Endothelial cell (in vitro differentiated cells): ENCODE results near the gene MAGI2. TPM values are rescaled to one million over a fixed set of nuclear protein-coding genes. Genes with fewer than 3 reads are reported as not detected.

Source experiments
- DNase-seq: peaks from one replicate; pipeline ENCODE4 v3.0.0; 2021; ENCODE audit warnings: low spot score
- H3K27ac Mint-ChIP-seq: one replicate; pipeline ENCODE4 v1.8.0; 2021; ENCODE audit warnings: mixed read lengths, inconsistent platforms; ENCODE audit not compliant: unreplicated experiment
- H3K27me3 Mint-ChIP-seq: one replicate; pipeline ENCODE4 v1.8.0; 2021; ENCODE audit warnings: mild to moderate bottlenecking, moderate library complexity, mixed read lengths, inconsistent platforms; ENCODE audit not compliant: unreplicated experiment
- H3K36me3 Mint-ChIP-seq: one replicate; pipeline ENCODE4 v1.8.0; 2021; ENCODE audit warnings: mild to moderate bottlenecking, low read depth, mixed read lengths, inconsistent platforms; ENCODE audit not compliant: unreplicated experiment
- H3K4me1 Mint-ChIP-seq: one replicate; pipeline ENCODE4 v1.8.0; 2021; ENCODE audit warnings: mild to moderate bottlenecking, mixed read lengths, inconsistent platforms; ENCODE audit not compliant: unreplicated experiment
- H3K4me3 Mint-ChIP-seq: one replicate; pipeline ENCODE4 v1.8.0; 2021; ENCODE audit warnings: mild to moderate bottlenecking, mixed read lengths, inconsistent platforms; ENCODE audit not compliant: unreplicated experiment
- H3K9me3 Mint-ChIP-seq: one replicate; pipeline ENCODE4 v1.8.0; 2021; ENCODE audit warnings: mixed read lengths, inconsistent platforms; ENCODE audit not compliant: unreplicated experiment
- total RNA-seq: library from RNA; stranded (reverse); fragmentation: NEBNext Ultra II Directional; extraction: Animal tissue kit (Norgen Biotek cat#: 25700); gene quantifications from one replicate; pipeline ENCODE4 v1.2.1, GENCODE V29; 2021; ENCODE audit not compliant: unreplicated experiment
- TF ChIP-seq, protein P1 (sequence below): fragments of 200-600 bp; sonication (generic); IDR thresholded peaks from one replicate; pipeline ENCODE4 v1.5.0; 2021; ENCODE audit warnings: antibody characterized with exemption; ENCODE audit not compliant: unreplicated experiment

MAGI2 gene
- total RNA-seq, 1 donor from 2014 or later, result 6.3 TPM

DNA sequence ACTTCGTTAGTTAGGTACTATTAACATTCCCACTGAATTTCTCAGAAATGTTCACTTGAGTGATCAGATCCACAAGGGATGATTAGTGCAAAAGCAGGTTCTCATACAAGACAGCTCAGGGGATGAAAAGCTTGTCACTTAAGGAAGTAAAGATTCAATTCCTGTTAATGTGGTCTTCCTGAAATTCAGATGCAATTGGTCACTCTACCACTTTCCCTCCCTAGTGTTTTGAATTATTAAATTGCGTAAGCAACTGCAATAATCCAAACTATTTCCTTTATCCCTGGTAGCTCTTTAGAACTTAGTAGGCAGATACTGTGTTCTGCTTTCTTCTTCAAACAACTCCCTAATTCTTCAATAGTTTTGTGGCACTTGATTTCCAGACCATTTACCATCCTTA lies 121.4 kb downstream of the MAGI2 start:
- H3K27me3 Mint-ChIP-seq, result no peaks in the 10 kb centered on the region
- H3K9me3 Mint-ChIP-seq, result no peaks in the 10 kb centered on the region
- no peak overlapping the region for H3K4me3 Mint-ChIP-seq
- TF ChIP-seq, protein P1, sequence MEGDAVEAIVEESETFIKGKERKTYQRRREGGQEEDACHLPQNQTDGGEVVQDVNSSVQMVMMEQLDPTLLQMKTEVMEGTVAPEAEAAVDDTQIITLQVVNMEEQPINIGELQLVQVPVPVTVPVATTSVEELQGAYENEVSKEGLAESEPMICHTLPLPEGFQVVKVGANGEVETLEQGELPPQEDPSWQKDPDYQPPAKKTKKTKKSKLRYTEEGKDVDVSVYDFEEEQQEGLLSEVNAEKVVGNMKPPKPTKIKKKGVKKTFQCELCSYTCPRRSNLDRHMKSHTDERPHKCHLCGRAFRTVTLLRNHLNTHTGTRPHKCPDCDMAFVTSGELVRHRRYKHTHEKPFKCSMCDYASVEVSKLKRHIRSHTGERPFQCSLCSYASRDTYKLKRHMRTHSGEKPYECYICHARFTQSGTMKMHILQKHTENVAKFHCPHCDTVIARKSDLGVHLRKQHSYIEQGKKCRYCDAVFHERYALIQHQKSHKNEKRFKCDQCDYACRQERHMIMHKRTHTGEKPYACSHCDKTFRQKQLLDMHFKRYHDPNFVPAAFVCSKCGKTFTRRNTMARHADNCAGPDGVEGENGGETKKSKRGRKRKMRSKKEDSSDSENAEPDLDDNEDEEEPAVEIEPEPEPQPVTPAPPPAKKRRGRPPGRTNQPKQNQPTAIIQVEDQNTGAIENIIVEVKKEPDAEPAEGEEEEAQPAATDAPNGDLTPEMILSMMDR, result no peak
- H3K4me1 Mint-ChIP-seq, result no peaks in the 10 kb centered on the region
- no peak overlapping the region for H3K27ac Mint-ChIP-seq
- no peaks in the 10 kb centered on the region for H3K36me3 Mint-ChIP-seq
- no peak for DNase-seq

- Mint-ChIP-seq H3K27ac (no peak overlapping the region), H3K4me1 (no peaks in the 10 kb centered on the region), H3K9me3 (no peaks in the 10 kb centered on the region), H3K36me3 (no peaks in the 10 kb centered on the region), H3K27me3 (no peaks in the 10 kb centered on the region), H3K4me3 (no peak overlapping the region)
- no peak for DNase-seq
- TF ChIP-seq, protein P1, result no peak
Measured at GRCh38 chr7:79329464-79329863, 124.0 kb downstream of the MAGI2 start.

- Mint-ChIP-seq H3K4me3 (no peak overlapping the region), H3K27me3 (no peaks in the 10 kb centered on the region), H3K9me3 (no peaks in the 10 kb centered on the region), H3K4me1 (no peaks in the 10 kb centered on the region), H3K27ac (no peak overlapping the region), H3K36me3 (no peaks in the 10 kb centered on the region)
- no peak for DNase-seq
- TF ChIP-seq, protein P1, result peak; percentile 38
Measured at GRCh38 chr7:79320741-79321473, 132.6 kb downstream of the MAGI2 start.

DNA sequence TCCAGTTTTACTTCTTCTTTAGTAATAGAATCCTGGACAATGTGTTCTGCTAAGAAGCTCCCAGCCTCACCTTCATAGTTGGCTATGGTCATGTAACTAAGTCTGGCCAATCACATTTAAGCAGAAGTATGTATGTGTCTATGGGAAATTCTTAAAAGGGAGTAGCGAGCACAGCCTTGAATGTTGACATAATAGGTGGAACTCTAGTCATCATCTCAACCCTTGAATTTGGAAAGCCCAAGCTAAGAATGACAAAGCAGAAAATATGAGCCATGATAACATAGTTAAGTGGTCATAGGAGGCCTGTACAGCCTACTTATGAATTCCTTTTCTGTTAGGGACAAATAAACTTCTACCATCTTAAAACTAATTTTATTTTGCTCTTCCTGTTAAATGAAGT lies 134.1 kb downstream of the MAGI2 start:
- no peak for DNase-seq
- Mint-ChIP-seq H3K36me3 (no peaks in the 10 kb centered on the region), H3K27me3 (peaks cover 2% of the 10 kb centered on the region), H3K9me3 (no peaks in the 10 kb centered on the region), H3K4me3 (no peak overlapping the region), H3K27ac (no peak overlapping the region), H3K4me1 (no peaks in the 10 kb centered on the region)
- TF ChIP-seq, protein P1, result no peak

DNA sequence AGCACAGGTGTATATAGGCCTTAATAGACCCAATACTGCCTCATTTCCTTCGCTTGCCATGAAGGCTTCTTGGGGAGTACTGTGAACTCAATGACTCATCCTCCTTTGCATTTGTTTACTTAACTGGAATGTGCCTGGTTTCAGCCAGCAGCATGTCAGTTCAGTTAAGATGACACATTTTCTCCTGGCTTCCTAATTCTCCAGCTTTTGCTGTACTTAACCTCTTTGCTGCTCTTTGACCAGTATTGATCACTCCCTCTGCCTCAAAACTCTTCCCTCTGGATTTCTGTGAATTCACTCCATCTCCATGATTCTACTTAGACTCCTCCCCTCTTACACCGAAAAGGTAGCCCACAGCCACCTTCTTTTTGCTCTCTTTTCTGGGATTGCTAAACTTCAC lies 135.7 kb downstream of the MAGI2 start:
- Mint-ChIP-seq H3K27me3 (peaks cover 2% of the 10 kb centered on the region), H3K27ac (no peak overlapping the region), H3K4me1 (no peaks in the 10 kb centered on the region), H3K36me3 (no peaks in the 10 kb centered on the region), H3K9me3 (no peaks in the 10 kb centered on the region), H3K4me3 (no peak overlapping the region)
- DNase-seq, result no peak
- TF ChIP-seq, protein P1, result no peak
